ENCODE results near the gene RND1.

- TF ChIP-seq CTCF (conservative IDR thresholded peaks at IDR 0.05): no peak
- TF ChIP-seq EZH2 (IDR thresholded peaks at IDR 0.05; ENCODE audit: low read depth): no peak
Measured at GRCh38 chr12:48907245-48907644, 41.6 kb upstream of the RND1 start.

Data from PC-9 (cell line).